G401 (cell line): ENCODE results near the gene SDK1. TPM values are rescaled to one million over a fixed set of nuclear protein-coding genes. Genes with fewer than 3 reads are reported as not detected.

ENCODE experiments used
- DNase-seq: peaks from one replicate; pipeline ENCODE4 v3.0.0-alpha.2; 2015; ENCODE audit warnings: low spot score
- in situ Hi-C: cut with HindIII; loops from 2 replicates; pipeline ENCODE4 v1.10.0; 2016; ENCODE audit warnings: low sequenced_read_pairs, mixed read lengths
- total RNA-seq: library from RNA; depleted of rRNA; stranded (reverse); fragments of >200 nt; shearing (Covaris generic); gene quantifications from 2 replicates; pipeline ENCODE4 v1.2.3, GENCODE V29; 2014; rRNA removed

SDK1 gene, protein sequence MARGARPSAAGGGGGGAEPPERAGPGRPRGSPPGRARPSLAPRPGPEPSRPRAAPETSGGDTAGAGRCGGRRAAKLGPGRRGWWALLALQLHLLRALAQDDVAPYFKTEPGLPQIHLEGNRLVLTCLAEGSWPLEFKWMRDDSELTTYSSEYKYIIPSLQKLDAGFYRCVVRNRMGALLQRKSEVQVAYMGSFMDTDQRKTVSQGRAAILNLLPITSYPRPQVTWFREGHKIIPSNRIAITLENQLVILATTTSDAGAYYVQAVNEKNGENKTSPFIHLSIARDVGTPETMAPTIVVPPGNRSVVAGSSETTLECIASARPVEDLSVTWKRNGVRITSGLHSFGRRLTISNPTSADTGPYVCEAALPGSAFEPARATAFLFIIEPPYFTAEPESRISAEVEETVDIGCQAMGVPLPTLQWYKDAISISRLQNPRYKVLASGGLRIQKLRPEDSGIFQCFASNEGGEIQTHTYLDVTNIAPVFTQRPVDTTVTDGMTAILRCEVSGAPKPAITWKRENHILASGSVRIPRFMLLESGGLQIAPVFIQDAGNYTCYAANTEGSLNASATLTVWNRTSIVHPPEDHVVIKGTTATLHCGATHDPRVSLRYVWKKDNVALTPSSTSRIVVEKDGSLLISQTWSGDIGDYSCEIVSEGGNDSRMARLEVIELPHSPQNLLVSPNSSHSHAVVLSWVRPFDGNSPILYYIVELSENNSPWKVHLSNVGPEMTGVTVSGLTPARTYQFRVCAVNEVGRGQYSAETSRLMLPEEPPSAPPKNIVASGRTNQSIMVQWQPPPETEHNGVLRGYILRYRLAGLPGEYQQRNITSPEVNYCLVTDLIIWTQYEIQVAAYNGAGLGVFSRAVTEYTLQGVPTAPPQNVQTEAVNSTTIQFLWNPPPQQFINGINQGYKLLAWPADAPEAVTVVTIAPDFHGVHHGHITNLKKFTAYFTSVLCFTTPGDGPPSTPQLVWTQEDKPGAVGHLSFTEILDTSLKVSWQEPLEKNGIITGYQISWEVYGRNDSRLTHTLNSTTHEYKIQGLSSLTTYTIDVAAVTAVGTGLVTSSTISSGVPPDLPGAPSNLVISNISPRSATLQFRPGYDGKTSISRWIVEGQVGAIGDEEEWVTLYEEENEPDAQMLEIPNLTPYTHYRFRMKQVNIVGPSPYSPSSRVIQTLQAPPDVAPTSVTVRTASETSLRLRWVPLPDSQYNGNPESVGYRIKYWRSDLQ (N-terminal part only)
- total RNA-seq: not detected in 2 replicates

DNA sequence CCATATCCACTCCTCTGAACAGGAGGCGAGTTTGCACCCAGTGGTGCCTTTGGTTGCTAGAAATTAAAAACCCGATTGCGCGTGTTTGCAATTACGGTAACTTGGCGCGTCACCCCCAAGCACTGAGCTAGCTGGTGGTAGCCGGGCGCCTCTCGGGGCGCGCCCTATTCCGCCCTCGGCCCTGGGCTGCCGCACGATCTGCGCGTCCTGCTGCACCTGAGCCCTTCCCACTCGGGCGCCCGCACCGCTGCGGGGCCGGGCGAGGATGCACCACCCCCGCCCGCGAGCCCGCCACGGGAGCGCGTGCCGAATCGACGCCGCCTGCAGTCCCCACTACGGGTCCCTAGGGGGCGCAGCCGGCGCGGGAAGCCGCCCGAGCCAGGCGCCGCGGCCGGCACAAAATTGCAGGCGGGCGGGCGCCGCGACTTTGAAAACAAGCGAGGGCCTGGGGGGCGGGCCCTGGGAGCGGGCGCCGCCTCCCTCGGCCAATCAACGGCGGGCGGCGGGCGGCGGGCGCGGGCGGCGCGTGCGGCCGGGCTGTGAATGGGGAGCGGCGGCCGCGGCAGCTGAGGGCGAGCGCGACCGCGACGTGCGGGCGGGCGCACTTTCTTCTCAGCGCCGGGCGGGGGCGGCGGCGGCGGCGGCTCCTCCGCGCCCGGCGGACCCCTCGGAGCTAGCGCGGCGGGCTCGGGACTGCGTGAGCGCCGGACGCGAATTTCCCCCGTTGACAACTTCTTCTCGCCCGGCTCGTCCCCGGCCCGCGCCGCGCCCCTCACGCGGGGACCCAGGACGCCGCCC is at the start of gene SDK1:
SDK1 (plus strand) TSS at position 602 of the 798 bp plus-strand sequence. CDS start 335 bp downstream, outside the sequence.
- in situ Hi-C loops: no loop called here
- DNase-seq: peak; percentile 73

DNA sequence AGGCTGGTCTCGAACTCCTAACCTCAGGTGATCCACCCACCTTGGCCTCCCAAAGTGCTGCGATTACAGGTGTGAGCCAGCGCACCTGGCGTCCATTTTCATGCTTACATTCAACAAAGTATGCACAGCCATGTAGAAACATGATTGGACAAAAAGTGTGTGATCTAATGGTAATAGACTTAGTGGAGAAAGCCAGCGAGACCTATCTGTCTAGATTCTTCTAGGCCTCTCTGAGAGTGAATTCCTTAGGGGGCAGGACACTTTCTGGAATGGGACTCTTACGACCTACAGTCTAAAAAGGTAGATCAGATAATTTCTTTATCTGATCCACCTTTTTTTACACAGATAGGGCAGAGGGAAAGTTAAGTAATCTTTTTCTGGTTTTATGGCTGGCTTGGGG is 46.3 kb upstream of the SDK1 start:
- no peak for DNase-seq
- in situ Hi-C loops: no loop called here

DNA sequence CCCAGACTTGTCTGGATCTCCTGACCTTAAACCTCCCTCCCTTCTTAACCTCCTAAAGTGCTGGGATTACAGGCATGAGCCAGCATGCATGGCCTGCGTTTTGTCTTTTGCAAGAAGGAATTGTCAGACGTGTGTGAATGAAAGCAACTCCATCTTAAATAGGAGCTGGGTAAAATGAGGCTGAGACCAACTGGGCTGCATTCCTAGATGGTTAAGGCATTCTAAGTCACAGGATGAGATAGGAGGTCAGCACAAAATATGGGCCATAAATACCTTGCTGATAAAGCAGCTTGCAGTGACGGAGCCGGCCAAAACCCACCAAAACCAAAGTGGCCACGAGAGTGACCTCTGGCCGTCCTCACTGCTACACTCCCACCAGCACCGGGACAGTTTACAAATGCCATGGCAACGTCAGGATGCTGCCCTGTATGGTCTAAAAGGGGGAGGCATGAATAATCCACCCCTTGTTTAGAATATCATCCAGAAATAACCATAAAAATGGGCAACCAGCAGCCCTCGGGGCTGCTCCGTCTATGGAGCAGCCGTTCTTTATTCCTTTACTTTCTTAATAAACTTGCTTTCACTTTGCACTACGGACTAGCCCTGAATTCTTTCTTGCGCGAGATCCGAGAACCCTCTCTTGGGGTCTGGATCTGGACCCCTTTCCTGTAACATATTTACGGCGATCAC is 41.2 kb upstream of the SDK1 start:
- in situ Hi-C loops: no loop called here
- no peak for DNase-seq

DNA sequence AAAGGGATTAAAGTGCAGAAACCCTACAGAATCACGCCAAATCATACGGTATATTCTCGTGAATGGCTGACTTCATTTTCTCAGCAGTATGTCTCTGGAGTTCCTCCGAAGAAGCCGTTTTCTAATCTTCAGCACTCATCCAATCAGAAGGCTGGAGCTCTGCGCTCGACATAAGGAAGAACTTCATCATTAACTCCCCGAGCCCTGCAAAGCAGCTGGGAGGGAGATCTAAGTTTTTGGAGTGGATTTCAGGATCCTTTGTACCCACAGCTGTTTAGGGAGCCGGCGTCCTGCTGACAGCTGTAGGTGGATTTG is 40.7 kb upstream of the SDK1 start:
- in situ Hi-C loops: no loop called here
- DNase-seq: no peak

DNA sequence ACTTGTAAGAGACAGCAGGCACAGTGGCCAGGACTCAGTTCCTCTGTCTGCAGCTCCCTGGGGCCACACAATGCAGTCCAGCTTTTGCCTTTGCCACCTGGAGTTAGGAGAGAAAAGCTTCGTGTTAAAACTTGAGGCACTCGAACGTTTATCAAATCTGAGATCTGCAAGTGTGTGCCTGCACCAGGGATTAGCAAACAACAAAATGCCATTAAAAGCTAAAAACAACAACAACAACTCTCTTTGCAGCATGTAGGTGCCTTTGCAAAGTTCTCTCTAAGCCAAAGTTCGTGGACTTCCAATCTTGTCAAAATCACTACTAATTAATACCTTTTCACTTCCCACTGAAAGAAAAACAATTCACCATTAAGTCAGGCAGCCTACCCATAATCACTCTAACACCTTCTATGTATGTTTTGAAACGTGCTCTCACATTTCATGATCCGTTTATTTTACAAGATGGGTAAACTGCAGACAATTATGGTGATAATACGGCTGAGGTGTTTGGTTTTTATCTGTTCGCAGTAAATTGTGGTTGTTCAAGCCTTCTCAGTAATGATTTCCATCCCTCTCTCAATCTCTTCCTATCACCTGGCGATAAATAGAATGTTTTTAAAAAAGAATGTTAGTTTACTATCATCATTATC is 36.2 kb upstream of the SDK1 start:
- in situ Hi-C loops: no loop called here
- no peak for DNase-seq

DNA sequence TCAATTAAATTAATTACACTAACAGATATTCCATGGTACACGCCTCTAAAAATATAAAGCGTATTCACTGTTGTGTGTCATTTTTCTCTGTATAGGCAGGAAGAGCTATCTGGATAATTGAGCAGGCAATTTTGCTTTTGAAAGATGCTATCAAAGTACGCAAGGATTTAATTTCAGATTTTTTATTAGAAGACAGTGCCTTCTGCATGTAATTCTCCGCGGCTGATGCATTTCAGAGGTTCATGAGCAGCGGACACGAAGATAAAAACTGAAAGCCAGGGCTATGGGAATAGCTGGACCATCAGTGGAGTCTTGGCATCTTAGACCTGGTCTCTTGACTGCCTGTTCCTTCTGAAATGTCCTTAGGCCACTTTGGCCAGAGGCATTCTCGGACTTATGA is 35.7 kb upstream of the SDK1 start:
- DNase-seq: no peak
- in situ Hi-C loops: no loop called here

DNA sequence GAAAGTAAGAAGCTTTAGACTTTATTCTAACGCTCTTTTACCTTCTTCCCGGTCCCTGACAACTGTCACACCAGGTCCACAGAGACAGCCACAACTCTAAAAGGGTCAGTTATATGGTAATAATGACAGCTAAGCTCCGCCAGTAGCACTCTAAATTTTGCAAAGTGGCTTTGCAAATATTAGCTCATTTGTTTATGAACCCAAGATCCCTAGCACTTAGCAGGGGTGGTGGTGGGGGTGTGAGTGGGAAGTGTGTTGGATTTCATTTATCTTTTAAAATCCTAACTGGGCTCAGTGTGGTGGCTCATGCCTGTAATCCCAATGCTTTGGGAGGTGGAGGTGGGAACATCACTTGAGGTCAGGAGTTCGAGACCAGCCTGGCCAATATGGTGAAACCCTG is 34.8 kb upstream of the SDK1 start:
- no peak for DNase-seq
- in situ Hi-C loops: no loop called here

DNA sequence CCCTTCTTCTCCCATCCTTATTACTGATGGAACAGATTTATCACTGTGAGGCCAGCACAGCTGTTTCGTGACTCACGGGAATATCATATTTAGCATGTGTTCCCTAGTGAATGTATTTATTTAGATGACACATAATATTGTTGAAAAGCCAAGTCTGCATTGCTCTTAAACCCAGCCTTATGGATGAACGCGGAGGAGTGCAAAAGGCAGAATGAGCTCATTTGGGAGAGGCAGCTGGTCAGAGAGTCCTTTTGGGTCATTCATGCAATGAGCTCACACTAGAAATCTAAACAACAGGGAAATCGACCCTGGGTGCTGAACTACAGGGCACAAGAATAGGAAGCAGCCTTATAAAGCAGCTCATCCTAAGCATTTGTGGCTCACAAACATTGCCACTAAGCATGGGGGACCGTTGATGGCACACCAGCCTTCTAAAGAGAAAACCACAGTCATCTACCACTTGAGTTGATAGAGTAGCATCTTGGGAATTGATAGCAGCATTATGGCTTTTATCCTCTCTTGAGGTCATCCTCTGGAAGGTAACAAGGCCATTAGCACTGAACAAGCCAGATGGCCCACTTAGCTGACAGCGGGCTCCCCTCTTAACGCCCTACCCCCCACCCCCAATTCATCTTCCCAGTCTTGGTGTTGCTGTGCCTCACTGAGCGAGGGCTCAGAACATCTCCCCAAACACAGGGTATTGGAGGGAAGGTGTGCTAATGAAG is 32.9 kb upstream of the SDK1 start:
- no peak for DNase-seq
- in situ Hi-C loops: no loop called here

DNA sequence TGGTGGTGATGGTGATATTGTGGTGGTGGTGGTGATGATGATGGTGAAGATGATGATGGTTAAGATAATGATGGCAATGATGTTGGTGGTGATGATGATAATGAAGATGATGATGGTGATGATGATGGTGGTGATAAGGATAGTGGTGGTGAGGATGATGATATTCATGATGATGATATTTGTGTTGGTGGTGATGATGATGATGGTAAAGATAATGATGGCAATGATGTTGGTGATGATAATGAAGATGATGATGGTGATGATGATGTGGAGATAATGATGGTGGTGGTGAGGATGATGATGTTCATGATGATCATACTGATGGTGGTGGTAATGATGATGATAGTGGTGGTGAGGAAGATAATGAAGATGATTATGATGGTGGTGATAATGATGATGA is 30.7 kb upstream of the SDK1 start:
- in situ Hi-C loops: no loop called here
- DNase-seq: no peak

DNA sequence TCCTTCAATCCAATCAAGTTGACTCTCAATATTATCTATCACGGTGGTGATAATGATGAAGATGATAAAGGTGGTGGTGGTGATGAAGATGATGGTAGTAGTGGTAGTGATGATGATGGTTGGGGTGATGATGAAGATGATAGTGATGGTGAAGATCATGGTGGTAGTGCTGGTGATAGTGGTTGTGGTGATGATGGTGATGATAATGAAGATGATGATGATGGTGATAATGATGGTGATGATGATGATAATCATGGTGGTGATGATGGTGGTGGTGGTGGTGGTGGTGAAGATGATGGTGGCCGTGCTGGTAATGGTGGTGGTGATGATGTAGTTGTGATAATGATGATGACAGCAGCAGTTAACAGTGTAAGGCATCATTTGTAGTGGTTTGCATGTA is 29.8 kb upstream of the SDK1 start:
- in situ Hi-C loops: no loop called here
- DNase-seq: no peak

DNA sequence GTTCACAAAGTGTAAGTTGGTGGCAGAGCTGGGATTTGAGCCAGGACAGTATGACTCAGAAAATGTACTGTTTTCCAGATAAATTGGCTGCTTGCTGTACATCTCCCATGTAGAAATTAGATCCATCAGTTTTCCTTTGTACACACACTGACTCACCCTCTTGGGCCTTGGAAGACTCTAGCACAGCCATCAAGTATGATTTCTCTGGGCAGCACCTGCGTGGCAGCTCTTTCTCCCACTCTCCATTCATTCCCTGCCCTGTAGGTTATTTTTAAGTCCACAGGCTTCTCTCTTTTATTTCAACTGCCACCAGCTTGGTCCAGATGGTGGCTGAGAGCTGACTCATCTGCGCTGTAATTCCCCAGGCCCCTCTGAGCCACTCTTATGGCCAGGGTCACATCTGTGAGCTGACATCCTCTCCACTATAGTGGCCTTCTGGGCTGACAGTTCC is 28.3 kb upstream of the SDK1 start:
- in situ Hi-C loops: no loop called here
- no peak for DNase-seq

DNA sequence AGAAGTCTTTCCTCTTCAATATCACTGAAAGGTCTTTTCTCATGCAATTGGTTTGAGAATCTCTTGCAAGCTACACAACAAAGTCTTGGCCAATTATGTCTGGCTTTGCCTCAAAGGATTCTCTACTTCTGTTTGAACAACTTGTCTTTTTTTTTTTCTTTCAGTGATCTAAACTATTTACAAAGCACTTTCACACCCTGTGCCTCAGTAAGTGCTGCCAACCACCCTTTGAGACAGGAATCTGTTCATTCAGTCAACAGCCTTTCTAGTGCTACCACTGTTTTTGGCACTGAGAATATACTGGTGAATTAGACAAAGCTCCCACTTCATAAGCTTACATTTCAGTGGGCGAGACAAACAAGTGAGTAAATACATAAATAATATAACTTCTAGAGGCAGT is 26.9 kb upstream of the SDK1 start:
- no peak for DNase-seq
- in situ Hi-C loops: no loop called here

DNA sequence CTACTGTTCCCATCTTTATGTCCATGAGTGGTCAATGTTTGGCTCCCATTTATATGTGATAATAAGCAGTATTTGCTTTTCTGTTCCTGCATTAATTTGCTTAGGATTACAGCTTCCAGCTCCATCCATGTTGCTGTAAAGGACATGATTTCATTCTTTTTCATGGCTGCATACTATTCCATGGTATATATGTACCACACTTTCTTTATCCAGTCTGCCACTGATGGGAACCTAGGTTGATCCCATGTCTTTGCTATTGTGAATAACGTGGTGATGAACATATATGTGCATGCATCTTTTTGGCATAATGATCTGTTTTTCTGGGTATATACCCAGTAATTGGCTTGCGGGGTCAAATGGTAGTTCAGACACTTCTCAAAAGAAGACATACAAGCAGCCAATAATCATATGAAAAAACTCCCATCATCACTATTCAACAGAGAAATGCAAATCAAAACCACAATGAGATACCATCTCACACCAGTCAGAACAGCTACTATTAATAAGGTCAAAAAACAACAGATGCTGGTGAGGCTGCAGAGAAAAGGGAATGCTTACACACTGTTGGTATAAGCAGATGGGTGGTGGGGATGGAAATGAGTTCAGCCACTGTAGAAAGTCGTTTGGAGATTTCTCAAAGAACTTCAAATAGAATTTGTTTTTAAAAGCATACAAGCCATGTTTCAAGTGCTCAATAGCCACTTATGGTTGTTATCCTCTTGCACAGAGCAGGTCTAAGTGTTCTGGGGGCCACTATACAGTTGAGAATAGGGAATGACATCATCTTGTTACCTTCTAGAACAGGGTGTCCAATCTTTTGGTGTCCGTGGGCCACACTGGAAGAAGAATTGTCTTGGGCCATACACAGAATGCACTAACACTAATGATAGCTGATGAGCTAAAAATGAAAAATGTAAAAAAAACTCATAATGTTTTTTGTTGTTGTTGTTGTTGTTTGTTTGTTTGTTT is 23.2 kb upstream of the SDK1 start:
- DNase-seq: no peak

DNA sequence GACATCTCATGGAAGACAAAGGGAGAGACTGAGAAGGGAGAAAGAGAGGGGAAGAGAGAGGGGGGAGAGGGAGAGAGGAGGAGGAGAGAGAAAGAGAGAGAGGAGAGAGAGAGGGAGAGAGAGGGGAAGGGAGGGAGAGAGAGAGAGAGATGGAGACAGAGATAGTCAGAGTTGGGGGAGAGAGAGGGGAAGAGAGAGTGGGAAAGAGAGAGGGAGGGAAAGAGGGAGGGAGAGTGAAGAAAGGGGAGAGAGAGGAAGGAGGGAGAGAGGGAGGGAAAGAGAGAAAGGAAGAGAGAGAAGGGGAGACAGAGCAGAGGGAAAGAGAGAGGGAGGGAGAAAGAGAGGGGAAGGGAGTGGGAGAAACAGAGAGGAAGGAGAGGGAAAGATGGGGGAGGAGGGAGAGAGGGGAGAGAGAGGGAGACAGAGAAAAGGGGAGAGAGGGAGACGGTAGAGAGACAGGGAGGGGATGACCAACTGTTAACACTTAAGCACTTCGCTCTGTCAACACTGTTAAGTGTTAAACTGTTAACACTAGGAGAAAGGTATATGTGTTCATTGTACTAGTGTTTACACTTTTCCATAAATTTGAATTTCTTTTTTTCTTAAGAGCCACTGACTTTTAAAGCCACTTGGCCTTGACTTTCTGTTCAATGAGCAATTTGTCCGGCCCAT is 21.8 kb upstream of the SDK1 start:
- DNase-seq: no peak
- in situ Hi-C loops: no loop called here

More for the DNA sequence above, 23.2 kb upstream of the SDK1 start:
- in situ Hi-C loops: no loop called here

DNA sequence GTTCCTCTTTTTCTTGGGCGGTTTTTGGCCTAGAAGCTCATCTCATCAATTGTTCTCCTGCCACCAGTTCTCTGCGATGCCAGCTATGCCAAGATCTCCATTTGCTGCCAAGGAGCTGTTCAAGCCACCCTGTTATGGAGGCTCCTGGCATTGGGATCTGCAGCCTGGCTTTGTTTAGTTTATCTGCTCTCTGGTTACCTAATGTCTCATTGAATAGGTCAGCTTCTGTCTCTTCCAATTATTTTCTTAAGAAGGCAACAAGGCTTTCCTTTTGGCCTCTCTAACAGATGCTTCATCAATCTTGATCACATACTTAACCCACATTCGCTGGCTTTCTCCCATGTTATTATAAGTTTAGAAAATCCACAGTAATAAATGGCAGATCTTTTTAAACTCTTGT is 20.6 kb upstream of the SDK1 start:
- DNase-seq: no peak
- in situ Hi-C loops: no loop called here
